GM18951 (cell line): ENCODE measurements around the gene EPN1.

ENCODE experiments used
- POLR2A ChIP-seq: IDR thresholded peaks from 4 replicates; pipeline ENCODE4 v1.6.1; 2011; ENCODE audit warnings: mild to moderate bottlenecking; ENCODE audit not compliant: insufficient read length, insufficient read depth; ENCODE audit errors: extremely low read depth
- in situ Hi-C: fragments of 300-500 bp; cut with MboI; formaldehyde crosslinking; loops from one replicate; pipeline ENCODE4 v1.12.0; 2022; ENCODE audit warnings: low sequenced_read_pairs, mixed read lengths, inconsistent platforms; ENCODE audit not compliant: unreplicated experiment

EPN1 gene

DNA sequence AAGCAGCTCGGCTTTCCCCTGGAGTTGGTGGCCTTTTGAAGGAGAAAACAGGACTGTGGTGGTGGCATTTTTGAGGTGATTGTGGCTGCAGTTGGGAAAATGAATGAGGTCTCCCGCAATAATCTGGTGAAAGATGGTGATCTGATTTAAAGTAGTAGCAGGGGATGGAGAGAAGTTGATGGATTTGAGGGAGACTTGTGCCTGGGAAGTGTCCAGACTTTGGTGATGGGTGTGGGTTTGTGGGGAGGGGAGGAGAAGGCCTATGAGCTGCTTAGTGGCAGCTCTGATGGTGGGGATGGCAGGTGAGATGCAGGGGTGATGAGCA, 4.0 kb upstream of the EPN1 start:
- TF ChIP-seq POLR2A = no peak
- in situ Hi-C loops = no loop called here

DNA sequence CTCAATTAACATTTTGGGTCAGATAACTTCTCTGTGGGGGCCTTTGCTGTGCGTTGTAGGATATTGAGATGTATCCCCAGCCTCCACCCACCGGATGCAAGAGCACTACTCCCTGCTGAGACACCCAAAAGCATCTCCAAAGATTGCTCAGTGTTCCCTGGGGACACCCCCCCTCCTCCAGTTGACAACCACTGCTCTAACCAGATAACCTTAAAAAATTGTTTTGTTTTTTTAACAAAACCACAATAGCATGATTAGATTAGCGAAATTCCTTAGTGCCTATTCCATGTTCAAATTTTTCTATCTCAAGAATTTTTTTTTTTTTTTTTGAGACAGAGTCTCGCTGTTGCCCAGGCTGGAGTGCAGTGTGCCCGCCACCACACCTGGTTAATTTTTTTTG, 2.6 kb upstream of the EPN1 start:
- no peak for TF ChIP-seq POLR2A
- in situ Hi-C loops = no loop called here

- in situ Hi-C loops = no loop called here
Observed at GRCh38 chr19:55673465-55673864, 1.6 kb upstream of the EPN1 start.

GRCh38 chr19:55673889-55674288, 1.1 kb upstream of the EPN1 start:
- in situ Hi-C loops = no loop called here

More at GRCh38 chr19:55673465-55673864, 1.6 kb upstream of the EPN1 start:
- no peak for TF ChIP-seq POLR2A

GRCh38 chr19:55674459-55674840, 576 bp upstream of the EPN1 start:
- in situ Hi-C loops = no loop called here
- no peak for TF ChIP-seq POLR2A

More at GRCh38 chr19:55673889-55674288, 1.1 kb upstream of the EPN1 start:
- TF ChIP-seq POLR2A = no peak

- in situ Hi-C loops = no loop called here
- no peak for TF ChIP-seq POLR2A
Observed at GRCh38 chr19:55675661-55676354, 782 bp downstream of the EPN1 start.

- TF ChIP-seq POLR2A = no peak
- in situ Hi-C loops = no loop called here
Observed at GRCh38 chr19:55676383-55676782, 1.4 kb downstream of the EPN1 start.

DNA sequence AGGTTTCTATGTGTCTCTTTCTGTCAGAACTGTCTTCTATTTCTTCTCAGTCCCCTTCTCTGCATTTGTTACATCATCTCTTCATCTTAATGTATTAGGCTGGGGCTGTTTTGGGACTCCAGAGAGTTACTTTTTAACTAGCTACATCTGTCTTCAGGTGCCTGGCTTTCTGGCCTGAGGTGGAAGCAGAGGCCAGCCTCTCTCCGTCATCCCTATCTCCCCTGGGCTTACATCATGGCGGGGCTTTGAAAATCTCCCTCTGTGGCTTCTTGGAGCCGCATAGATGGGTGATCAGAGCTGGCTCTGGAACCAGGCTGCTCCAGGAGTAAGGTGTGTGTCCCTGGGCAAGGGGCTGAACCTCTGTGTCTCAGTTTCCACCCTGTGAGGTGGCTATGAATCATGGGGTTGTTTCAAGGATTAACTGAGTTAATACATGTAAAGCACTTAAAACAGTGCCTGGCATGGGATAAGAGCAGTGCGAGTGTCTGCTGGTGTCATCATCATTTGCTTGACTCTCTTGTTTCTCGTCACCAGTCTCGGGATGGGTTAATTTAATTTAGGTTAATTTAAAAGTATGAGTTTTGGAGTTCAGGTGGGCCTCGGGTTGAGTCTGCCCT, 2.0 kb downstream of the EPN1 start:
- in situ Hi-C loops = no loop called here
- no peak for TF ChIP-seq POLR2A

GRCh38 chr19:55677572-55678028, 2.6 kb downstream of the EPN1 start:
- in situ Hi-C loops = no loop called here

DNA sequence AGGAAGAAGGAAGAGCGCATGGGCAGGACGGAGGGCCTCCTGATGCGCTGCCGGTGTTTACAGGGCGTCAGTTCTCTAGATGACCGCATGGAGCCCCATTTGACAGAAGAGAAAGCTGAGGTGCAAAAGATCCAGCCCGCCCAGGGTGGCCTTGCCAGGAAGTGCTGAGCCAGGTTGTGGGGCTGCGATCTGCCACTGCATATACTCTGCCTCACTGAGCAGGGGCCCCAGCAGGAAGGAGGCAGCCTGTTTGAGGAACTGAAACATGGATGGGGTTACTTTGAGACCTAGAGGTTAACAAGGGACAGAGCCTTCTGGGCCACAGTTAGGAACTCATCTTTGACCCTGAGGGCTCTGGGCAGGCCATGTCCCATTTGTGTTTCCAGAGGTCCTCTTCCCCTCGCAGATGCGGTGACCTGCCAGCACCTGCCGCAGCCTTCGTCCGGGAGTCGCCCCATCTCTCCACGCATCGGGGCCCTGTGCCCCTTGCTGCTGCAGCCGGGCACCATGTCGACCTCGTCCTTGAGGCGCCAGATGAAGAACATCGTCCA, 3.2 kb downstream of the EPN1 start:
- peak; percentile 47 for TF ChIP-seq POLR2A
- in situ Hi-C loops = no loop called here

More at GRCh38 chr19:55677572-55678028, 2.6 kb downstream of the EPN1 start:
- TF ChIP-seq POLR2A = no peak

- in situ Hi-C loops = no loop called here
- TF ChIP-seq POLR2A = no peak
Observed at GRCh38 chr19:55679343-55680257, 4.6 kb downstream of the EPN1 start.

- in situ Hi-C loops = no loop called here
- TF ChIP-seq POLR2A = no peak
Observed at GRCh38 chr19:55680339-55681130, 5.5 kb downstream of the EPN1 start.
